ENCODE results near the gene CARD19. TPM values are rescaled to one million over a fixed set of nuclear protein-coding genes. Genes with fewer than 3 reads are reported as not detected.

CARD19 gene
- total RNA-seq, 1 donor from 2014 or later = 31.3 TPM

GRCh38 chr9:93061791-93062763, 33.9 kb upstream of the CARD19 start:
- no peak for DNase-seq (ENCODE audit: low spot score)

GRCh38 chr9:93064392-93065134, 31.5 kb upstream of the CARD19 start:
- no peak for DNase-seq (ENCODE audit: low spot score)

- no peak for DNase-seq (ENCODE audit: low spot score)
These were observed 30.8 kb upstream of the CARD19 start for GRCh38 chr9:93065135-93065720.

- DNase-seq (ENCODE audit: low spot score) = no peak
These were observed 28.9 kb upstream of the CARD19 start for GRCh38 chr9:93066978-93067603.

- no peak for DNase-seq (ENCODE audit: low spot score)
These were observed 27.1 kb upstream of the CARD19 start for GRCh38 chr9:93068956-93069355.

- no peak for DNase-seq (ENCODE audit: low spot score)
These were observed 24.6 kb upstream of the CARD19 start for GRCh38 chr9:93071464-93071863.

- no peak for DNase-seq (ENCODE audit: low spot score)
These were observed 23.6 kb upstream of the CARD19 start for GRCh38 chr9:93072383-93072795.

- DNase-seq (ENCODE audit: low spot score) = no peak
These were observed 19.8 kb upstream of the CARD19 start for GRCh38 chr9:93076101-93076791.

- no peak for DNase-seq (ENCODE audit: low spot score)
These were observed 19.3 kb upstream of the CARD19 start for GRCh38 chr9:93076792-93077128.

GRCh38 chr9:93077367-93077766, 18.6 kb upstream of the CARD19 start:
- no peak for DNase-seq (ENCODE audit: low spot score)

GRCh38 chr9:93077811-93078210, 18.2 kb upstream of the CARD19 start:
- no peak for DNase-seq (ENCODE audit: low spot score)

GRCh38 chr9:93079371-93079770, 16.6 kb upstream of the CARD19 start:
- no peak for DNase-seq (ENCODE audit: low spot score)

GRCh38 chr9:93080406-93080805, 15.6 kb upstream of the CARD19 start:
- DNase-seq (ENCODE audit: low spot score) = no peak

- DNase-seq (ENCODE audit: low spot score) = peak; percentile 29
These were observed 14.9 kb upstream of the CARD19 start for GRCh38 chr9:93081081-93081529.

GRCh38 chr9:93081931-93082330, 14.1 kb upstream of the CARD19 start:
- peak; percentile 29 for DNase-seq (ENCODE audit: low spot score)

GRCh38 chr9:93082841-93083411, 13.1 kb upstream of the CARD19 start:
- DNase-seq (ENCODE audit: low spot score) = peak; percentile 30

- DNase-seq (ENCODE audit: low spot score) = peak; percentile 36
These were observed 12.2 kb upstream of the CARD19 start for GRCh38 chr9:93083592-93084470.

- DNase-seq (ENCODE audit: low spot score) = peak; percentile 36
These were observed 11.5 kb upstream of the CARD19 start for GRCh38 chr9:93084471-93084881.

GRCh38 chr9:93085676-93086075, 10.3 kb upstream of the CARD19 start:
- no peak for DNase-seq (ENCODE audit: low spot score)

All from ureter (tissue), 1 donor.